ENCODE results near the gene SF1.

Gene SF1

DNA sequence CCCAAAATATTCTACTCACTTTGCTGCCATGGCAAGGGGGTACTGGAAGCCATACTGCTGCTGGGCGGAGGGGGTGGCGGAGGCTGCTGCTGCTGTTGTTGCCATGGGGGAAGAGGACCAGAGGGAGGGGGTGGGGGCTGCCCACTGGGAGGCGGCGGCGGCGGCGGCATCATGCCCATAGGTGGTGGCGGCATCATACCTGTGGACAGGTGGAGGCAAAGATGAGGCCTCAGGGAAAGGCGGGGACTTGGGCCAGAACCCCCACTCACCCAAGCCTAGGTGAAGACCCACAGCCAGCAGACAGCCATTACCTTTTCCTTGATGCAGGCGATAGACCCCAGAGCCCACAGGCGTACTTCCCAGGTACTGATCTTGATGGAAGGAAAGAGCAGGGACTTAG lies 11.5 kb downstream of the SF1 start:
- H3K9me3 Mint-ChIP-seq = no peaks in the 10 kb centered on the region
- ATAC-seq (replicated peaks) = no peak
- H3K27ac Mint-ChIP-seq = peak overlapping the region; percentile 86 to 97
- peak overlapping the region in 1 of 2 donors; percentile 81 for H3K4me3 Mint-ChIP-seq
- DNase-seq = no peak
- peaks cover 100% of the 10 kb centered on the region for H3K36me3 Mint-ChIP-seq (ENCODE audit: insufficient read depth)
- H3K4me1 Mint-ChIP-seq (ENCODE audit: low read depth in 2 of 2) = peaks cover 70 to 71% of the 10 kb centered on the region in 2 donors
- H3K27me3 Mint-ChIP-seq = no peaks in the 10 kb centered on the region

DNA sequence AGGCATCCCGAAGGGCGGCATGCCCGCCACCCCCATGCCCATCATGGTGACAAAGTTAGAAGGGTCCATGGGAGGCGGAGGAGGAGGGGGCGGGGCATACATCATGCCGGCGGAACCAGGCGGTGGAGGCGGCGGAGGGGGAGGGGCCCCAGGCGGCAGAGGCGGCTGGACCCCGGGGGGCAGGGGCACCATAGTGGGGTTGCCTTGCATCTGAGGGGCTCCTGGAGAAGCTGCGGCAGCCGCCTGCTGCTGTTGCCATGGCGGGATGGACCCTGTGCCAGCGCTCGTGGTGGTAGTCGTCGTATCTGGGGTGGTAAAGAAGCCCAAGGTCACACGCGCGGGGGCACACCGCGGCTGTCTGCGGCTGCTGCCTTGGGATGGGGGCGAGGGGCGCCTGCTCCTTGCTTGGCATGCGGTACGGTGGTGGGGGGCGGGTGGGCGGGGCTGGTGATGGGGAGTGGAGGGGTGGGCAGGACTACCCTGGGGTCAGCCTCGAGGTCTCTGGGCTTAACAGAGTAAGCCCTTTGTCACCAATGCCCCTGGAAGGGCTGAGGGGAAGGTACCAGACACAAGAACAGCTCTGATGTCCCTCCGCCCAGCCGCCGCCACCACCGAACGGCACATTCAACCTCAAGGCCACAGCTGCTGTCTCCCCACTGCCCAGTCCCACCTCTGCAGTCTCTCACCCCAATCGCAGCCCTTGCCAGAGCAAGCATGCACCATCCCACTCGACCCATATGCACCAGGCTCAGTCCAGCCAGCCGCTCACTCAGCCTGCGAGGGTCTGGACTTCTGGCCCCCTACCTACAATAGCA lies 12.3 kb downstream of the SF1 start:
- Mint-ChIP-seq H3K9me3 (no peaks in the 10 kb centered on the region), H3K36me3 (ENCODE audit: insufficient read depth) (peaks cover 100% of the 10 kb centered on the region), H3K4me3 (peak overlapping the region; percentile 81 to 82), H3K4me1 (ENCODE audit: low read depth in 2 of 2) (peaks cover 65 to 76% of the 10 kb centered on the region in 2 donors), H3K27me3 (no peaks in the 10 kb centered on the region), H3K27ac (peak overlapping the region; percentile 86 to 97)
- ATAC-seq (replicated peaks) (no peak), DNase-seq (no peak)

DNA sequence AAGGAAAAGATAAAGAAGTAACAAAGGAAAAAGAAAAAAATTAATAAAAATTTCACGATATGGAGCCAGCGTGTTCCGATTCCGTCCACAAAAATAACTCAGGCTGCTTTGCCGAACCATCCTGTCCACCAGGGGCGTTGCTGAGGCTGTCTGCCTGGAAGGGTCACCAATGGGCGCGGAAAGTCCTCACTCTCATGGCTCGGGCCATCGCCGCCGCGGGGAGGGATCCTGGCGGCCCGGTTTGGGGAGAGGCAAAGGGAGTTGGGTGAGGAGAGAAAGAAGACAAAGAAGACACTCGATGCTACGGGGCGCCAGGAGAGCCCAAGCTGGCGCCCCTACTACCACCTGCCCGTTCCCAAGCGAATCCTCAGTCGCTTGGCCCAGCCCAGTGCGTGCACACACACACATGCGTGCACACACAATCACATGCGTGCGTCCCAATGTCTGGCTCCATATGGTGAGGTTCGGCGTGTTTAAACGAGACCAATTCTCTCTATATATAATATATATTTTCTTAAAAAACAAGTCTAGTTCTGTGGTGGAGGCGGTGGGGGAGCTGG lies 13.0 kb downstream of the SF1 start:
- Mint-ChIP-seq H3K36me3 (ENCODE audit: insufficient read depth) (peaks cover 100% of the 10 kb centered on the region), H3K27ac (peak overlapping the region; percentile 85 to 97), H3K27me3 (no peaks in the 10 kb centered on the region), H3K4me1 (ENCODE audit: low read depth in 2 of 2) (peaks cover 65 to 78% of the 10 kb centered on the region in 2 donors), H3K9me3 (no peaks in the 10 kb centered on the region), H3K4me3 (peak overlapping the region; percentile 81 to 82)
- DNase-seq (no peak), ATAC-seq (replicated peaks) (no peak)

DNA sequence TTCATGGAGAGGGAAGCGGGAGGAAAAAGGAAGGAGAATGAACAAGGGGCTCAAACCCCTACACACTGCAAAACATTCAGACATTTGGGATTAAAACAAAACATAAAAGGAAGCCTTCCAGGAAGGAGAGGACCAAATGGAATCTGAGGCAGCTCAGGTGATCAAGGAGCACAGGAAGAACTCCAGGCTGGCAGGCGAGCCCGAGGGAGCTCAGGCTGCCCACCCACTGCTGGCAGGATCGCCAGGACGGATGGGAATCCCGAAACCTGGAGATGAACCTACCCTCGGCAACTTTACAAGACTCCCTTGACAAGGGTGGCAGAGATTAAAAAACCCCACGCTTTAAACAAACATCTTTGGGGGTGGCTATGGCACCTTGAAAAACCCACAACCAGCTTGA lies 13.6 kb downstream of the SF1 start:
- DNase-seq (no peak), ATAC-seq (replicated peaks) (no peak)
- H3K27me3 Mint-ChIP-seq = no peaks in the 10 kb centered on the region
- H3K36me3 Mint-ChIP-seq (ENCODE audit: insufficient read depth) = peaks cover 100% of the 10 kb centered on the region
- peak overlapping the region; percentile 81 to 82 for H3K4me3 Mint-ChIP-seq
- peak overlapping the region; percentile 85 to 97 for H3K27ac Mint-ChIP-seq
- no peaks in the 10 kb centered on the region for H3K9me3 Mint-ChIP-seq
- H3K4me1 Mint-ChIP-seq (ENCODE audit: low read depth in 2 of 2) = peaks cover 65 to 82% of the 10 kb centered on the region in 2 donors

DNA sequence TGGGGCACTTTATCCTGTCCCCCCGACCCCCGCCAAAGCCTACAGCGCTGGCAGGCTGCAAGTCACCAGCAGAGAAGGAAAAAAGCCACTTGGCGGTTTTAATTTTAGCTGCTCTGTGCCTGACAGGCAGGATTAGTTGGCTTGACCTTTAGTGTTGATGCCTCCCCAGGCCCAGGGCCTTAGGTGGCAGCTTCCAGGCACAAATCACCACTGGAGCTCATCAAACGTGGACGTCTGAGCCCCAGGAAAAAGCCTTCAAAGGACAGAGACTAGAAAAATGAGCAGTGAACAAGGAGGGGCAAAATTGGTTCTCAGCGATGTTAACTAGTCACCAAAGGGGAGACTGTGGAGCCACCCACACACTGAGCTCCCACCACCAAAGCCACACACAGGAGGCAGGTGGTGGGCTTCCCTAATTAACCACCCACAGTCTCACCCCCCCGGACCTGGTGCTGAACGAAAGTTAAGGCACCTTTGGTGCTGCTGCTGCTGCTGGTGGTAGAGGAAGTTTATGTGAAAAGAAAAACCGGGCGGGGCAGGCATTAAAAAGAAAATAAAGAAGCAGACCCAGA lies 14.2 kb downstream of the SF1 start:
- Mint-ChIP-seq H3K27me3 (no peaks in the 10 kb centered on the region), H3K4me1 (ENCODE audit: low read depth in 2 of 2) (peaks cover 64 to 83% of the 10 kb centered on the region in 2 donors), H3K9me3 (no peaks in the 10 kb centered on the region), H3K27ac (peak overlapping the region; percentile 85 to 97), H3K36me3 (ENCODE audit: insufficient read depth) (peaks cover 100% of the 10 kb centered on the region), H3K4me3 (peak overlapping the region; percentile 81 to 82)
- peak; percentile 77 for ATAC-seq (replicated peaks)
- peak; percentile 63 to 72 (median 67) for DNase-seq

DNA sequence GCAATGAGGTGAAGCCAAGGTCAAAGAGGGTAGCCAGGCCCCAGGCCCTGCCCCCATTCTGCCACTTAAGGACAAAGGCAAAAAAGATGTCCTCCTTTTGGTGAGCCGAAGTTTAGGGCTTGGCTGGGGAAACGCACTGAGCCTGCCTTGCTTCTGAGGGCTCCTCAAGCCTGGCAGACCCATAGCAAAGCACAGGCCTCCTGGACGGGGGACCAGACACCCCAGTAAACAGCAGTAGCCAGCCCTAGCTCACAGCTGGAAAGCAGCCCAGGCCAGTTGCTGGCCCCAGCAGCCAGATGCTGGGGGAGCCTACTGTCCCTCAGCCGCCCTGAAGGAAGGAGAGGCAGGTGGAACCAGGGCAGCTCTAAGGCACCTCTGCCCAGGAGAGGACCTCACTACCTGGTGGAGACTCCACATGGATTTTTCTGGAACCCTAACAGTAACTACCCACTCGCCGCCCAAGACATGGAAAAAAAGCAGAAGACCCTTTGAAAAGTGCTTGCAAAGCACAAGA lies 14.8 kb downstream of the SF1 start:
- Mint-ChIP-seq H3K4me3 (peak overlapping the region; percentile 81 to 82), H3K9me3 (no peaks in the 10 kb centered on the region), H3K36me3 (ENCODE audit: insufficient read depth) (peaks cover 100% of the 10 kb centered on the region), H3K4me1 (ENCODE audit: low read depth in 2 of 2) (peaks cover 63 to 80% of the 10 kb centered on the region in 2 donors), H3K27me3 (no peaks in the 10 kb centered on the region), H3K27ac (peak overlapping the region; percentile 85 to 97)
- no peak for DNase-seq
- ATAC-seq (replicated peaks) = peak; percentile 4

DNA sequence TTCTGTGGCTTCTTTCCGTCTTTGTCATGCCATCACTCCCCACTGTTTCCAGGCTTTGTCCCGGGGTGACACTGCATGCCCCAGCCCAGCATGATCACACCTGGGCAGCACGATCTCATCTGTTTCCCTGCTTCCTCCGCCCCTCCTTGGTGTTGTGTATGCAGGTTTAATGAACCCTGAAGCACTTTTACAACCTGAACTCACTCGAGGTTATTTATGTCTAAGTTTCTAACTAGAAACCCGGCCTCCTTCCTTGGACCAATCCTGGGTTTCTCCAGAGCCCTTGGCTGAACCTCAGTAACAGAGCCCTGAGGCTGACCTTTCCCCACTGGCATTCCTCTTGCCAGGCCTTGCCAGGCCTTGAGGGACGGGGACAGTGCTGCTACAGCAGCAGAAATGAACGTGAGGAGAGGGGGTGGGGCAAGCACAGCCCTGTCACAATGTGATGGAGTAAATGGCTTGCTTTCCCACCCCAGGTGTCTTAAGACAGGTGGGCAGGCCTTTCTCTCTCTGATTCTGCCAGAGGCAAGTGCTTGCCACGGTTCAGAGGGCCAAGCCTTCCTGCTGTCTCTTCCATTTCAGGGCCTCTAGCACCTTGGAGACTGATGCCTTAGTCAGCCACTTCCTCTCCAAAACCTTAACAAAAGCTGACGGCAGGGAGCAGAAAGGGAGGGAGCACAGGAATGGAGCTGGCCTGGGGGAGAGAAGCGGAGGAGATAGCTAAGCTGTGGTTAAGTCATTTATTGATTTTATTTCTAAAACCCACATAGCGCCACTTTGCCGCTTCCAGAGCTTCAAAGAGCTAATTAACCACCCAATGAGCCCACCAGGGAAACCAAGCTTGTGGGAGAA lies 15.4 kb downstream of the SF1 start:
- peaks cover 99% of the 10 kb centered on the region for H3K36me3 Mint-ChIP-seq (ENCODE audit: insufficient read depth)
- H3K4me1 Mint-ChIP-seq (ENCODE audit: low read depth in 2 of 2) = peaks cover 61 to 75% of the 10 kb centered on the region in 2 donors
- no peak for DNase-seq
- peak overlapping the region; percentile 85 to 97 for H3K27ac Mint-ChIP-seq
- H3K4me3 Mint-ChIP-seq = peak overlapping the region; percentile 81 to 82
- H3K27me3 Mint-ChIP-seq = no peaks in the 10 kb centered on the region
- peak; percentile 3 for ATAC-seq (replicated peaks)
- no peaks in the 10 kb centered on the region for H3K9me3 Mint-ChIP-seq

DNA sequence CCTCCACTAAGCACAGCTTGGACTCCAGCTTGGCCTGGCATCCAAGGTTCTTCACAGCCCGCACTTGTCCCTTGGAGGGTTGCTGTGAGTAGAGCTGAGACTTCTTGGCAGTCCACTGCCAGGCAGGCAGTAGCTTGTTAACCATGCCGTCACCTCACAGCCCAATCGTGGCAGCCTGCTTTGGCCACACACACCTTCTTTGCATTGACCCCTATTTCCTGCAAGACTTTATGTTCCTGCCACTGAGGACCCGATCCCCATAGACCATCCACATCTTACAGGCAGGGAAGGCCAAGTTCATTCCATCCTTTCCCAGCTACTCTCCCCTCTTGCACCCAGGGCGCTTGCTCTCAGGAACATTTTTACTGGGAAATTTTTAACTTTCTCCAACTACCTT lies 16.1 kb downstream of the SF1 start:
- Mint-ChIP-seq H3K9me3 (no peaks in the 10 kb centered on the region), H3K27ac (peak overlapping the region; percentile 85 to 97), H3K4me3 (peak overlapping the region; percentile 81 to 82), H3K27me3 (no peaks in the 10 kb centered on the region), H3K36me3 (ENCODE audit: insufficient read depth) (peaks cover 98% of the 10 kb centered on the region), H3K4me1 (ENCODE audit: low read depth in 2 of 2) (peaks cover 56 to 71% of the 10 kb centered on the region in 2 donors)
- ATAC-seq (replicated peaks) (no peak), DNase-seq (no peak)

DNA sequence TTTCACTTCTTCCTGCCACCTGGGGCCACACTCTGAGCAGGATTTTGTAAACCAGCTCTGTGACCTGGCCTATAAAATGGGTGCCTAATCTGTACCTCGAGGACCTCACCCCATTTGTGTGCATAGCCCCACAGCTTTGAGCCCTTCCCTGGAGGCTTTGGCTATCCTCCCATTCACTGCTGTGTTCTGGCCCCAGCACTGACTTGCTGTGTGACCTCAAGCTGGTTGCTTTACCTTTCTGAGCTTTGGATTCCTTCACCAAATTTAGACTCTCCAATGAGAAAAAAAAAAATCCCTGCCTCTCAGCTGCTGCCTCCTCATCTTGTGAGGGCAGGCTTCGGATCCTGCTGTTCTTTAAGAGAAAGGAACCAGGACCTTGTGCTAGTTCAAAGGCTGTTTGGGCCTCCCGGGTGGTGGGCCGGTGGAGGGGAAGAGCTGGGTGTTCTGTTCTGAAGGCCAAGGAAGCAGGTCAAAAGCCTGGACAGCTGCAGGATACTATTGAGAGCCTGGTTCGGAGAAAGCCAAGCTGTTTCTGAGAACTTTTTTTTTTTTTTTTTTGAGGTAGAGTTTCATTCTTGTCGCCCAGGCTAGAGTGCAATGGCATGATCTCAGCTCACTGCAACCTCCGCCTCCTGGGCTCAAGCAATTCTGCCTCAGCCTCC lies 17.5 kb downstream of the SF1 start:
- DNase-seq (no peak), ATAC-seq (replicated peaks) (no peak)
- Mint-ChIP-seq H3K27me3 (no peaks in the 10 kb centered on the region), H3K4me1 (ENCODE audit: low read depth in 2 of 2) (peaks cover 48 to 62% of the 10 kb centered on the region in 2 donors), H3K27ac (peak overlapping the region; percentile 85 to 97), H3K36me3 (ENCODE audit: insufficient read depth) (peaks cover 95% of the 10 kb centered on the region), H3K4me3 (peak overlapping the region; percentile 45 to 78), H3K9me3 (no peaks in the 10 kb centered on the region)

DNA sequence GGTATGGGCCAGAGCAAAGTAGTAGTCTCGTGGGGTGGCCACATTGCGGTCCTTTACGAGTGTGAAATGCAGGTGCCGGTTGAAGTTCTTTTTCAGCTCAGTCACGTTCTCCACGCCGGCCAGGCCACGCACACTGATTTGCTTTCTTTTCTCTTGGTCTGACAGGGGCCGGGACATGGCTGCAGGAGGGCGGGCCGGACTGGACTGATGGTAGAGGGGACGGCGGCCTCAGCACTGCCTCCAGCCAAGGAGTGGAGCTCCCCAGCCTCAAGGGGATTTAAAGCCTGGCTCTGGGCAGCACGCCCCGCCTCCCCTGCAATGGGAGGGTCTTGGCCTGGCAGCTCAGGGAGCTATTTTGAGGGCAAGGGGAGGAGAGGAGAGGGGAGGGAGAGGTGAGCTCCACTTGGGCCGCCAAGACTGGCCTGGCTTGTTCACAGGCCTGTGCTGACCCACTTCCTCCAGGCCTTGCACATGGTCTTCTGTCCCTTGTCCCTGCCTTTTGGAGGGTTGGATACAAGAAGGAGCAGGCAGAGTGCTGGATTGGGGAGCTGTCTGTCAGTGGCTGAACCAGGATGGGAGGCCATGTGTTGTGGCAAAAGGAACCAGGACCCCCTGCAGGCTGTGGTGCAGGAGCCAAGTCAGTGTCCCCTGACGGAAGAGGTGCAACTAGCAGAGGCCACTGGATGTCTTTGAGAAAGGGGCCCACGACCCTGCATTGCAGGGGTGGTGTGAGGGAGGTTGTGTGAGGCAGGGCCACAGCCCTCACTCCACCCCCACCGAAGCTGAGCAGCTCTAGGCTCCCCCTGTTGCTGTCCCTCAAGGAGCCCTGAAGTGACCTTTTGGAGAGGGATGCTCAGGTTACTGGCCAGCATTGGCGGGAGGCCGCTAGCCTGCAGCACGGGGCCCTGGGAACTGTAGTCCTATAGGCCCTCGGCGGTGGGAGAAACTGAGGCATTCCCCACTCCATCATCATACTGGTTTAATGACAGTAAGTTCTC lies 18.3 kb downstream of the SF1 start, which contains the start of gene PYGM:
Gene PYGM, minus strand, starts transcription at position 253 of the 998 bp plus-strand sequence. Its CDS starts 76 bp downstream, at position 177.
- DNase-seq (no peak), ATAC-seq (replicated peaks) (no peak)
- H3K4me3 Mint-ChIP-seq = peak within 1 kb of the TSS; percentile 45 to 78
- no peaks in the 10 kb centered on the region for H3K9me3 Mint-ChIP-seq
- no peaks in the 10 kb centered on the region for H3K27me3 Mint-ChIP-seq
- peaks cover 39 to 57% of the 10 kb centered on the region in 2 donors for H3K4me1 Mint-ChIP-seq (ENCODE audit: low read depth in 2 of 2)
- H3K36me3 Mint-ChIP-seq (ENCODE audit: insufficient read depth) = peaks cover 92% of the 10 kb centered on the region
- peak within 1 kb of the TSS; percentile 85 to 97 for H3K27ac Mint-ChIP-seq

DNA sequence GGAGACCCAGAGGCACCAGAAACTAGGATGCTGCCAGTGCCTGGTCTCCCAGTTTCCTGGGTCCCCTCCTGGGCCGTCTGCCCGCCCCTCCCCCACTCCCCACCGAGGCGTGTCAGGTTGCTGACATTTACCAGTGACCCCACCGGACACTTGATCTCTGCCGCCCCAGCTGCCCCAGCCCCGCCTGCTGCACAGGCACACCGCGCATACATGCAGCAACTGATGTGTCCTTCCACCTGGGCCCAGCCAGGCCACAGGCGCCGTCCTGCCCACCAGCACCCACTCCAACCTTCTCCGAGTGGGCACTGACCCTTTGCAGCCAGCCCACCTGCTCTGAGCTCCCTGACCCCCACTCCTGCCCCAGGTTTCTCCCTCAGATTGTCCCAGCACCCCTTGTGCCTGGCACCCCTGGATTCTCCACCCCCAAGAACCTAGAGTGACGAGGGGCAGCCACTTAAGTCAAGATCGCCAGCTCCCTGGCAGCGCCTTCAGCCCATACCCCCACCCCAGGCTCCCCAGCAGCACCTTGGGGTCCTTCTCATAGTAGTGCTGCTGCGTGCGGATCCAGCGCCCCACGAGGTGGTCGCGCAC lies 19.1 kb downstream of the SF1 start:
- DNase-seq (no peak), ATAC-seq (replicated peaks) (no peak)
- Mint-ChIP-seq H3K4me3 (peak overlapping the region in 1 of 2 donors; percentile 59), H3K36me3 (ENCODE audit: insufficient read depth) (peaks cover 84% of the 10 kb centered on the region), H3K27me3 (no peaks in the 10 kb centered on the region), H3K9me3 (no peaks in the 10 kb centered on the region), H3K4me1 (ENCODE audit: low read depth in 2 of 2) (peaks cover 31 to 49% of the 10 kb centered on the region in 2 donors), H3K27ac (peak overlapping the region; percentile 85 to 97)

Measured in effector memory CD8-positive, alpha-beta T cell (primary cell).